ENCODE results near the gene BRD7. TPM values are rescaled to one million over a fixed set of nuclear protein-coding genes. Genes with fewer than 3 reads are reported as not detected.

BRD7 gene
- polyA plus RNA-seq, 3 donors, result 11.4 to 33.0 (median 21.2) TPM

GRCh38 chr16:50371936-50372595 lies 3.3 kb upstream of the BRD7 start:
- no peak for TF ChIP-seq CTCF (IDR thresholded peaks at IDR 0.05)
- peaks cover 15 to 17% of the 10 kb centered on the region in 2 donors for H3K4me1 ChIP-seq (ENCODE audit: control insufficient read depth in 1 of 2, insufficient read depth in 2 of 2, low read length in 2 of 2)
- intact Hi-C loops (cut with micrococcal nuclease), result loop anchor here in 1 of 2 donors (10.0 kb wide), 1 partner anchor 217 kb away; the partner anchor contains the start of gene TENT4B
- Mint-ChIP-seq H3K36me3 (no peaks in the 10 kb centered on the region), H3K27me3 (ENCODE audit: low read depth in 3 of 3) (peaks cover 3 to 14% (median 6%) of the 10 kb centered on the region in 3 donors), H3K27ac (peak overlapping the region in 1 of 7 donors; percentile 2), H3K9me3 (peaks cover 0 to 6% (median 2%) of the 10 kb centered on the region in 7 donors), H3K4me1 (peaks cover 19% of the 10 kb centered on the region), H3K4me3 (no peak overlapping the region)
- no peak overlapping the region for H3K9ac ChIP-seq (ENCODE audit: insufficient read depth, low read length, poor library complexity, severe bottlenecking)
- no peak for DNase-seq
- 100% methylated on average over 1 of the region's 7 CpGs for WGBS (ENCODE audit: insufficient coverage)
- no peak overlapping the region for H3K27ac ChIP-seq (ENCODE audit: low read depth in 1 of 2, low read length in 2 of 2)
- no peak overlapping the region for H3K4me2 ChIP-seq (replicated peaks; ENCODE audit: extremely low read depth, low read length, poor library complexity, severe bottlenecking)
- H3K79me2 ChIP-seq (ENCODE audit: insufficient read depth, low read length), result peaks cover 14% of the 10 kb centered on the region
- no peak overlapping the region for H2AFZ ChIP-seq (ENCODE audit: insufficient read depth, low read depth, low read length, poor library complexity, severe bottlenecking)
- no peaks in the 10 kb centered on the region for H3K27me3 ChIP-seq (ENCODE audit: control insufficient read depth in 2 of 2, insufficient read depth in 2 of 2, low read length in 2 of 2)
- no peaks in the 10 kb centered on the region for H4K20me1 ChIP-seq (ENCODE audit: insufficient read depth, low read length)
- H3K9me3 ChIP-seq (replicated peaks in 1 of 2; ENCODE audit: control insufficient read depth in 1 of 2, insufficient read depth in 1 of 2, low read length in 2 of 2), result no peaks in the 10 kb centered on the region
- no peak overlapping the region for H3K4me3 ChIP-seq (replicated peaks in 1 of 3; ENCODE audit: low read depth in 2 of 3, low read length in 3 of 3)
- no peaks in the 10 kb centered on the region for H3K36me3 ChIP-seq (replicated peaks in 1 of 2; ENCODE audit: control insufficient read depth in 1 of 2, insufficient read depth in 2 of 2, low read length in 2 of 2)

GRCh38 chr16:50371036-50371716 lies 2.4 kb upstream of the BRD7 start:
- Mint-ChIP-seq H3K4me1 (peaks cover 23% of the 10 kb centered on the region), H3K9me3 (peaks cover 0 to 6% (median 2%) of the 10 kb centered on the region in 7 donors), H3K4me3 (no peak overlapping the region), H3K27ac (peak overlapping the region in 1 of 7 donors; percentile 32), H3K36me3 (no peaks in the 10 kb centered on the region), H3K27me3 (ENCODE audit: low read depth in 3 of 3) (peaks cover 3 to 14% (median 6%) of the 10 kb centered on the region in 3 donors)
- DNase-seq, result no peak
- Histone ChIP-seq H4K20me1 (ENCODE audit: insufficient read depth, low read length) (peaks cover 6% of the 10 kb centered on the region), H2AFZ (ENCODE audit: insufficient read depth, low read depth, low read length, poor library complexity, severe bottlenecking) (no peak overlapping the region), H3K4me1 (ENCODE audit: control insufficient read depth in 1 of 2, insufficient read depth in 2 of 2, low read length in 2 of 2) (peaks cover 24 to 26% of the 10 kb centered on the region in 2 donors), H3K4me3 (replicated peaks in 1 of 3; ENCODE audit: low read depth in 2 of 3, low read length in 3 of 3) (no peak overlapping the region), H3K27ac (ENCODE audit: low read depth in 1 of 2, low read length in 2 of 2) (no peak overlapping the region), H3K9me3 (replicated peaks in 1 of 2; ENCODE audit: control insufficient read depth in 1 of 2, insufficient read depth in 1 of 2, low read length in 2 of 2) (no peaks in the 10 kb centered on the region), H3K36me3 (replicated peaks in 1 of 2; ENCODE audit: control insufficient read depth in 1 of 2, insufficient read depth in 2 of 2, low read length in 2 of 2) (no peaks in the 10 kb centered on the region), H3K79me2 (ENCODE audit: insufficient read depth, low read length) (peaks cover 15% of the 10 kb centered on the region), H3K4me2 (replicated peaks; ENCODE audit: extremely low read depth, low read length, poor library complexity, severe bottlenecking) (no peak overlapping the region), H3K9ac (ENCODE audit: insufficient read depth, low read length, poor library complexity, severe bottlenecking) (no peak overlapping the region), H3K27me3 (ENCODE audit: control insufficient read depth in 2 of 2, insufficient read depth in 2 of 2, low read length in 2 of 2) (no peaks in the 10 kb centered on the region)
- intact Hi-C loops (cut with micrococcal nuclease), result loop anchor here in 1 of 2 donors (10.0 kb wide), 1 partner anchor 216 kb away; the partner anchor contains the start of gene TENT4B
- TF ChIP-seq CTCF (IDR thresholded peaks at IDR 0.05), result no peak
- 93% methylated on average over 3 of the region's 4 CpGs for WGBS (ENCODE audit: insufficient coverage)
